Suppressor macrophage treated with lipopolysaccharide for 1 hour (primary cell): ENCODE measurements around the gene ERVMER34-1.

Experiments
- DNase-seq, 3 donors: peaks; one replicate each; pipeline ENCODE4 v3.0.0-alpha.2; 2020 to 2022

The ERVMER34-1 gene

DNA sequence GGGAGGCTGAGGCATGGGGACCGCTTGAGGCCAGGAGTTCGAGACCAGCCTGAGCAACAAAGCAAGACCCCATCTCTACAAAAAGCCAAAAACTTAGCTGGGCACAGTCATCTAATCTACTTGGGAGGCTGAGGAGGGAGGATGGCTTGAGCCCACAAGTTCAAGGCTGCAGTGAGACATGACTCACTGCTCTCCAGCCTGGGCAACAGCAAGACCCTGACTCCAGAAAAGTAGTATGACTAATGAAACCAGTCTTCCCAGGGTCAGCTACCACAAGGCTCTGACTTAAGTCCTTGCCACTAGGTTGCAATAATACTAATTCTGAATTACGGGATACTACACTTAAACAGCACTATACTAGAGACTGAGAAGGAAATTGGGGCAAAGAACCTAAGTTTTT is 33.1 kb downstream of the ERVMER34-1 start:
- peak in 1 of 3 donors; percentile 11 for DNase-seq

DNA sequence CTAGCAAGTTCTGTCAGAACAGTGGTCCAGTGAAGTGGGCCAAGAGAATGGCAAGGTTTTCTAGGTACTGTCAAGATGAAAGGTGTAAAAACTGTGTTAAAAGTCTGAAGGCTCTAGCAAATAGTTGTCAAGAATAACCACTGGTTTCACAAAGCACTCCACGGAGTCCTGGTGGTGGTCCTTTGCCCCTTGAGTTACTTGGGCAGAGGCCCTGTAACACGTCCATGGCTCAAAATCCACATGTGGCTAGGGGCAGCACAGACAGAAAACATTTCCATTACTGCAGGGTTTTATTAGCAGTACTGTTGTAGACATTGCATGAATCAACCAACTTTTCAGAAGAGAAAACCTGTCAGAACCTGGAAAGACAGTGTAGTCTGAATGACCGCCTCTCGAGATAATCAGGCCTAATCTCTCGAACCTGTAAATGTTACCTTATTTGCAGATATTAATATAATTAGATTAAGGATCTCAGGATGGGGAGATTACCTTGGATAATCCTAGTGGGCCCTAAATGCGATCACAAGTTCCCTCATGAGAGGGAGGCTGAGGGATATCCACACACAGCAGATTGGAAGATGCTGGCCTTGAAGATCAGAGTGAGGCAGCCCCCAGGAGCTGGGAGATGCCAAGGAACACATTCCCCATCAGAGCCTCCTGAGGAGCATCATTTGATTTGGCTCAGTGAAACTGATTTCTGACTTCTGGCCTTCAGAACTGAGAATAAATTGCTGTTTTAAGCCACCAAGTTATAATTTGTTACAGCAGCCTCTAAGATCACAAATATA is 34.7 kb downstream of the ERVMER34-1 start:
- no peak for DNase-seq

DNA sequence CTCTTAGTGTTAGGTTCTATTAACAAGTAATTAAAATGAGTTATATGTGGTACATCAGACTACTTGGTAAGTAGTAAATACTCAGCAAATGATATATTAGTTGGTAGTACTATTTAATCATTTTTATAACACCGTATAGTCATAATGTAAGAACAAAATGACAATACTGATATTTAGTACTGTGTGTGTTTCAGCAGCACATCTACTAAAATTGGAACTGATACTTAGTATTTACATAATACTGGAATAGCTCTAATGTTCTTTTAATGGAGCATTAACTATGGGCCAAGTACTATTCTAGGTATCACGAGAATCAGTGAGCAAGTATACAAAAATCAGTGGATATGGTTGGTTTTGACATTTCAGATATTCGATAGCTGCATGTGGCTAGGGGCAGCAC is 35.3 kb downstream of the ERVMER34-1 start:
- DNase-seq, result no peak

DNA sequence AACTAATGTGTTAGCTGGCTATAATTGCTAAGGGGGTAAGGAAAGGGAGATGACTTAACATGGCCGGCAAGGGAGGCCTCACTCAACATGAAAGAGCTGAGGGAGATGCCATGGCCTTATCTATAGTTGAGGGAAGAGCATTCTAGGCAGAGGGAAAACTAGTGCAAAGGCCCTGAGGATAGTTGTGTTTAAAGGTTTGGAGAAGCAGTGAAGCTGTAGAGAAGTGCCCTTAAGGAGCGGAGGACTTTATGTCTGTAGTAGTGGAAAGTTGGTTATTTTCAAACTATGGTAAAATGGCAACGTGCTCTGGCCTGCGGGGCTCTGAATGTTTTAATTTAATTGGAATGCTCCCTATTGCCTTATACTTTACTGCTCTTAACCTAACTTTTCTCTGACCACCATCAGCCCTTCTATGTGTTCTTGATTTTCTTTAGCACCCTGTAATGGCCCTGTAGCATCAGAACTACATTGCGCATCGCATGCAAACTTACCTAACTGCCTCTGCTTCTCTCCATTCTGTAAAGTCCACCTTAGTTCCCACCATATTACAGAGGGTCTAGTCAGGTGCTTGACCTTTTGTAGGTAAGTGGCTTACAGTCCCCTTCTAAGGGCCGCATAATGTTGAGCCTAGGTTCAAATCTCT is 35.8 kb downstream of the ERVMER34-1 start:
- no peak for DNase-seq

DNA sequence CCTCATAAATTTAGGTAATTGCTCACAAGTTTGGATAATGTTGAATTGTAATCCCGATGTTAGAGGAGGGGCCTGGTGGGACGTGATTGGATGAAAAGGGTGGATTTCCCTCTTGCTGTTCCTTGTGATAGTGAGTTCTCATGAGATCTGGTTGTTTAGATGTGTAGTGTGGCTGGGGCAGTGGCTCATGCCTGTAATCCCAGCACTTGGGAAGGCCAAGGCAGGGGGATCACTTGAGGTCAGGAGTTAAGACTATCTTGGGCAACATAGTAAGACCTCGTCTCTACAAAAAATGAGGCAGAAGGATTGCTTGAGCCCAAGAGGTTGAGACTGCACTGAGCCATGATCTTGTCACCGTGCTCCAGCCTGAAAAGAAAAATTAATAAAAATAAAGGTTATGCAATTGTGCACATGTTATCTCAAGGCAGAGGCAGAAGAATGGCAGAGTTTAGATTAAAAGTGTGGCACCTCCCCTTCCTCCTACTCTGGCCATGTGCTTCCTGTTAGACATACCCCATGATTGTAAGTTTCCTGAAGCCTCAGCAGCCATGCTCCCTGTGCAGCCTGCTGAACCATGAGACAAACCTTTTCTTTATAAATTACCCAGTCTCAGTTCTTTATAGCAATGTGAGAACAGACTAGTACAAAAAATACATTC is 36.5 kb downstream of the ERVMER34-1 start:
- no peak for DNase-seq

DNA sequence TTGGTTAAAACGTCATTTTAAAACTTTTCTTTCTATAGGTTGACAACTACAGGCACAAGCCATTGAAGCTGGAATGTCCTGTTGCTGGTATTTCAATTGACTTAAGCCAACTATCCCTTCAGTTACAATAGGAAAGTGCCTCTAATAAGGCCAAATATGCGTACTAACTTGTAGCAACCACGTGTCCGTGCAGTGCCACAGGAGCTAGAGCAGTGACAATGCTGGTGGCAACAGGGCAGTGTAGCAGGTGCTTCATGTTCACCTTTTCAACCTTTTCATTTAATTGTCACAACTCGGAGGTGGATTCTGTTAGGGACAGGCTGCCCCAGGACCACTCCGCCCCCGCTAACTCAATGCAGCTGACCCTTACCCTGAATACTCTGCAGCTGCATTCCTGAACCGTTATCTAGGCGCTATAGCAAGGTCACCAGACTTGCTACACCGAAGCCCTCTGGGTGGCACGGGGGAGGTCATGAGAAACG is 37.7 kb downstream of the ERVMER34-1 start:
- DNase-seq, result no peak

DNA sequence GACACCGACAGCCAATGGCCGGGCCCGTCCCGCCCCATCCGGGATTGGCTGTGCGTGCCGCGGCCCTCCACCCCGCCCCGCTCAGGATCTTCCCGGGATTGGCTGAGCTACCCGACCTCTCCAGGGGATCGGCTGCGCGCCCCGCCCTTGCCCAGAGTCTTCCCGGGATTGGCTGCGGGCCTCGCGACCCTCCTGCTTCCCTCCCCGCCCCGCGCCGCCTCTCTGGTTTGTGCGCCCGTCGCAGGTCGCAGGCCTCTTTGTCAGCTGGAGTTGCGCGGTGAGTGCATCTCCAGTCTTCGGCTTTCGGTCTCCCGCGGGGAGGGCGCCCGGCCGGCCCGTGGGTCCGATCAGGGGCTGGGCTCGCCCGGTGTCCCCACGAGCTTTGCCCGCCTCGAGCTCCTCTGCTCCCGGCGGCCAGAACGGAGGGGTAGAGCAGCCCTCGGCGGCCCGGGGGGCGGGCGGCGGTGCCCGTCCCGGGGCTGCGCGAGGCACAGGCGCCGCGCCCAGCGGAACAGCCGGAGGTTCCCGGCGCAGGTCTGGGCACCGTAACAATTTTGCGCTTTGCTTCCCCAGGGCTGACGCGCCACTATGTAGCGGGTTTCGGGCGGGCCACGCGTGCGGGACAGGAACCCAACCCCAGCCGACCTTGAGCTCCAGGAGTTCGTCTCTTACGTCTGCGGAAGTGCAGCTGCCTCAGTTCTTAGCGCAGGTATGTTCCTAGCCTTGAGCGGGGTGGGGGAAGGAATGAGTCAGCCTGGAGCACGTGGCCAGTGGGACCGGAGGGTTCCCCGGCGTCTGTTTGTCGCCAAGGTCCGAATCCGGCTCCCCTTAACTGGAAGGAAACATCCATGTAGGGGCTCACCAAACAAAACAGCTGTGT is 38.7 kb downstream of the ERVMER34-1 start:
- peak; percentile 94 to 98 (median 96) for DNase-seq

DNA sequence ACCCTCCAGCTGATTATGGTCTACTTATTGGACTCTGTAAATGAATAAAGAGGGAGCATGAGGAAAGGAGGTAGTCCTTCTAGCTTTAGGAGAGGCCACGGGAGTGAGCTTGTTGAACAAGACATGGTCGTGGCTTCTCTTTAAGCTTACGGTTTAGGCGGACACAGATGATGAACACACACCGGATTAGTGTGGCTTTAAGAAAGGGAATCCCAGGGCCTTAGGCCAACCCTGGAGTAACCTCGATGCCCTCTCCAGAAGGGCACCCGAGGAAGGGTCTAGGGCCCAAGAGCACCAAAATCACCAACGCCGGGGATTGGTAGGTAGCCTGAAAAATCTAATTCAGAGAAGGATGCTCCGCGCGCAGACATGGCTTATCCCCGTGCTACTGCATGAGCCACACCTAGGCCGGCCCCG is 39.4 kb downstream of the ERVMER34-1 start:
- DNase-seq, result no peak

DNA sequence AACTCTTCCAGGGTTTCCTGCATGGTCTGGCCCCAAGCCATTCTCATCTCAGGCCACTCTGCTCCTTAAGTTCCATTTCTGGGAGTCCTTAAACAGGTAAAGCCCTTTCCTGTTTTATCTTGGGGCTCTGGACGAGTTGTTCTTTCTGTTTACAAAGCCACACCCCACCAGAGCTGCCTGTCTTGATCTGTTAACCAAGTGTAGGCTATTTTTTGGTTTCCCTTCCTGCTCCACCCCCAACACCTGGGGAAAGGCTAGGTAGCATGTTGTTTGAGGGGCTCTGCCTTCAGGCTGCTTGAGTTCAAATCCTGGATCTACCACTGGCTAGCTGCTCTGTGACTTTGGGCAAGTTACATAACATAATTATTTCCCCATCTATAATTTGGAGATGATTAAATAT is 40.0 kb downstream of the ERVMER34-1 start:
- no peak for DNase-seq

DNA sequence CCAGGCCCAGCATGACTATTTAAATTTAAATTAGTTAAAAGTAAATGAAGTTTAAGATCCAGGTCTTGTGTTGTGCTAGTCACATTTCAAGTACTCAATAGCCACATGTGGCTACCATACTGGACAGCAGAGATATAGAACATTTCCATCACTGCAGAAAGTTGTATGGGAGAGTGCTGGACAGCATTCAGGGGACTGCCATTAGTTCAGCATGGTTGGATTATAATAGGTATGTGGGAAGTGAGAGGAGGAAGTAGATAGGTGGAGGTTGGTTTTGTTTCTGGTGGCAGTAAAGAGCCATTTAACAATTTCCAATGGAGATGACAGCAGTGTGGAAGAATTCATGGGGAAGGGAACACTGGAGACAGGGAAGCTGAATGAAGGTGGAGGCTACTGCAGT is 42.1 kb downstream of the ERVMER34-1 start:
- DNase-seq, result no peak

DNA sequence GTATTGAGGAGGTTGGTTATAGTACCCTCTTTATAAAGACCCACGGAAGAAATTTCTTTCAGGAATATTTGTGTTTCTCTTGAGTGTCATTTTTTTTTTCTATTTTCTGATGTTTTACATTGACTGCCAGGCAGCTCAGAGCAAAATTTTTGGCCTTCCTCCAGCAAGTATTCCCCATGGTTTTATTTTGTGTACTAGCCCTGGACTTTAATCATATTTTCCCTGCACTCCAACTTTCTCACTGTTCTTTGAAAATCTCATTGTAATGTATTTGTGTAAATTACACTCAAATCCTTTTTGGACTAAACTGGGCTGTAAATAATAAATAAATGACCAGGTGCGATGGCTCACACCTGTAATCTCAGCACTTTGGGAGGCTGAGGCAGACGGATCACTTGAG is 46.6 kb downstream of the ERVMER34-1 start:
- no peak for DNase-seq

DNA sequence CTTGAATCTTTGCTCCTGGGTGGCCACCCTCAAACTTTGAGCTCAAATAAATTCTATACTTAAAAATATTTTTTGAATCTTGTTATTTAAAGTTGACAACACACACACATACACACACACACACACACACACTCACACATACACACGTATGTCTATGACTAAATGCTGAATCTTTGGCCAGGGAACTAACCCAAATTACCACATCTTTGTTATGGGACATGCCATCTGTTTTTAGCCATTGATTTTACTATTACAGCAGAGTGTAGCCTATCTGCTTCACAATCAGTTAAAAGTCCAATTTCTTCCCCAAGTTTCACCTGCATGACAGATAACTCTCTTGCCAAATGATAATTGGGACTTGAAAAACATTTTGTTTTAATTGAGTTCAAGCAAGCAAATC is 47.1 kb downstream of the ERVMER34-1 start:
- DNase-seq, result no peak

DNA sequence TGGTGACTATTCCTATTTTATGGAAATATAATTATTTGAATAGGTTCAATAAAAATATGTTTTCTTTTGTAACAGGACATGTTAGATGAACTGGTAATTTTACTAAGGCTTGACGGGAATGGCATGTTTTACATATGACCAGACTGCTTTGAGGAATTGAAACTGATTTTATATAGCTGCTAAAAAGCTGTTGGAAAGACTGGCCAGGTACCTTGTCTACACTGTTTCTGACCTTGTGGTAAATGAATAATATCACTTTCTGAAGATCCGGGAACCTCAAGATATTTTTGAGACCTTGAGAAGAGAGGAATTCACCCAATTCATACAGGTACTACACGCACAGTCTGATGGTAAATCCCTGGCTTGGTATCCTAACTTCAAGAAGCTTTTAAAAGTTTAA is 50.0 kb downstream of the ERVMER34-1 start:
- no peak for DNase-seq

DNA sequence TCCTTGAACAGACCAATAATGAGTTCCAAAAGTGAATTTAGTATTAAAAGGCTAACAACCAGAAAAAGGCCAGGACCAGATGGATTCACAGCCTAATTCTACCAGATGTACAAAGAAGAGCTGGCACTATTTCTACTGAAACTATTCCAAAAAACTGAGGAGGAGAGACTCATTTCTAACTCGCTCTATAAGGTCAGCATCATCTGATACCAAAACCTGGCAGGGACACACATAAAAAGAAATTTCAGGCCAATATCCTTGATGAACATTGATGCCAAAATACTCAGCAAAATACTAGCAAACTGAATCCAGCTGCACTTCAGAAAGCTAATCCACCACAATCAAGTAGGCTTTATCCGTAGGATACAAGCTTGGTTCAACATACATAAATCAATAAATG is 56.3 kb downstream of the ERVMER34-1 start:
- DNase-seq, result no peak

DNA sequence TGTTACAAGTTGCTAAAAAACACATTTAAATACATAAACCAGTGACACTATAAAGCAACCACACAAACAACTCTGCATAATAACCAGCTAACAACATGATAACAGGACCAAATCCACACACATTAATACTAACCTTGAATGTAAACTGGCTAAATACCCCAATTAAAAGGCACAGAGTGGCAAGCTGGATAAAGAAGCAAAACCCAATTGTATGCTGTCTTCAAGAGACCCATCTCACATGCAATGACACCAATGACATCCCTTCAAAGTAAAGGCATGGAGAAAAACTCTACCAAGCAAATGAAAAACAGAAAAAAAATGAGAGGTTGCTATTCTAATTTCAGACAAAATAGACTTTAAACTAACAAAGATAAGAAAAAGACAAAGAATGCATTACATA is 57.7 kb downstream of the ERVMER34-1 start:
- DNase-seq, result no peak
